ENCODE data around the gene OR8B3. TPM values are rescaled to one million over a fixed set of nuclear protein-coding genes. Genes with fewer than 3 reads are reported as not detected.
"Not testable (repeated sequence)": the region's sequence is repeated elsewhere in the genome, so short reads cannot be mapped to it uniquely, and the experiment has no call there.

The OR8B3 gene
- polyA plus RNA-seq, 1 donor (not counting 4 experiments of a cell fraction or from before 2014, with no cell fraction given), result not detected

GRCh38 chr11:124405581-124405980 is 6.8 kb upstream of the OR8B3 start:
- Histone ChIP-seq H3K4me3 (ENCODE audit: control insufficient read depth in 2 of 3, extremely low read depth in 1 of 3, insufficient read depth in 2 of 3, low read depth in 1 of 3, low read length in 3 of 3) (no peak overlapping the region), H3K79me2 (ENCODE audit: control insufficient read depth, insufficient read depth, low read length) (no peaks in the 10 kb centered on the region), H2AFZ (ENCODE audit: control insufficient read depth, low read length) (no peak overlapping the region), H3K9ac (ENCODE audit: control insufficient read depth, extremely low read depth, insufficient read depth, low read length) (no peak overlapping the region), H3K9me3 (ENCODE audit: control insufficient read depth, low read depth, low read length) (no peaks in the 10 kb centered on the region), H3K27ac (ENCODE audit: control insufficient read depth, insufficient read depth, low read length) (no peak overlapping the region), H4K20me1 (ENCODE audit: control insufficient read depth, extremely low read depth, insufficient read depth, low read length) (no peaks in the 10 kb centered on the region), H3K9me1 (ENCODE audit: control insufficient read depth, extremely low read depth, insufficient read depth, low read length) (no peaks in the 10 kb centered on the region), H3K36me3 (ENCODE audit: control insufficient read depth in 2 of 2, extremely low read depth in 1 of 2, insufficient read depth in 2 of 2, low read length in 2 of 2) (no peaks in the 10 kb centered on the region), H3K4me2 (ENCODE audit: control insufficient read depth, extremely low read depth, insufficient read depth, low read depth, low read length) (no peak overlapping the region), H3K27me3 (ENCODE audit: control insufficient read depth, extremely low read depth, insufficient read depth, low read length) (no peaks in the 10 kb centered on the region), H3K4me1 (ENCODE audit: control insufficient read depth, extremely low read depth, insufficient read depth, low read length) (no peaks in the 10 kb centered on the region)
- TF ChIP-seq CTCF (optimal IDR thresholded peaks at IDR 0.05 in 1 of 3, IDR thresholded peaks at IDR 0.05 in 1 of 3, conservative IDR thresholded peaks at IDR 0.05 in 1 of 3; ENCODE audit: extremely low read depth in 1 of 3, insufficient read depth in 2 of 3, low read length in 3 of 3) (no peak), EZH2 (IDR thresholded peaks at IDR 0.05; ENCODE audit: low read length) (no peak)
- FAIRE-seq (no peak), DNase-seq (ENCODE audit: low read depth, low spot score) (no peak)
- dilution Hi-C loops (cut with MboI; ENCODE audit: extremely low pct_ligation_motif_present, low sequenced_read_pairs), result no loop called here

GRCh38 chr11:124403186-124403585 is 4.4 kb upstream of the OR8B3 start:
- H4K20me1 ChIP-seq (ENCODE audit: control insufficient read depth, extremely low read depth, insufficient read depth, low read length); H3K27me3 ChIP-seq (ENCODE audit: control insufficient read depth, extremely low read depth, insufficient read depth, low read length); H3K79me2 ChIP-seq (ENCODE audit: control insufficient read depth, insufficient read depth, low read length); H3K27ac ChIP-seq (ENCODE audit: control insufficient read depth, insufficient read depth, low read length); H3K9ac ChIP-seq (ENCODE audit: control insufficient read depth, extremely low read depth, insufficient read depth, low read length); H3K9me3 ChIP-seq (ENCODE audit: control insufficient read depth, low read depth, low read length); H3K36me3 ChIP-seq (ENCODE audit: control insufficient read depth in 2 of 2, extremely low read depth in 1 of 2, insufficient read depth in 2 of 2, low read length in 2 of 2); H3K4me1 ChIP-seq (ENCODE audit: control insufficient read depth, extremely low read depth, insufficient read depth, low read length); H2AFZ ChIP-seq (ENCODE audit: control insufficient read depth, low read length); H3K4me3 ChIP-seq (ENCODE audit: control insufficient read depth in 2 of 3, extremely low read depth in 1 of 3, insufficient read depth in 2 of 3, low read depth in 1 of 3, low read length in 3 of 3); H3K4me2 ChIP-seq (ENCODE audit: control insufficient read depth, extremely low read depth, insufficient read depth, low read depth, low read length); DNase-seq (ENCODE audit: low read depth, low spot score); dilution Hi-C loops (cut with MboI; ENCODE audit: extremely low pct_ligation_motif_present, low sequenced_read_pairs); H3K9me1 ChIP-seq (ENCODE audit: control insufficient read depth, extremely low read depth, insufficient read depth, low read length); FAIRE-seq: not testable (repeated sequence)

GRCh38 chr11:124402326-124402922 is 3.6 kb upstream of the OR8B3 start:
- no peaks in the 10 kb centered on the region for H3K36me3 ChIP-seq (ENCODE audit: control insufficient read depth in 2 of 2, extremely low read depth in 1 of 2, insufficient read depth in 2 of 2, low read length in 2 of 2)
- peak; percentile 77 to 89 (median 83) for TF ChIP-seq CTCF (optimal IDR thresholded peaks at IDR 0.05 in 1 of 3, IDR thresholded peaks at IDR 0.05 in 1 of 3, conservative IDR thresholded peaks at IDR 0.05 in 1 of 3; ENCODE audit: extremely low read depth in 1 of 3, insufficient read depth in 2 of 3, low read length in 3 of 3)
- no peak for TF ChIP-seq EZH2 (IDR thresholded peaks at IDR 0.05; ENCODE audit: low read length)
- dilution Hi-C loops (cut with MboI; ENCODE audit: extremely low pct_ligation_motif_present, low sequenced_read_pairs), result no loop called here
- no peak overlapping the region for H3K4me2 ChIP-seq (ENCODE audit: control insufficient read depth, extremely low read depth, insufficient read depth, low read depth, low read length)
- no peaks in the 10 kb centered on the region for H3K27me3 ChIP-seq (ENCODE audit: control insufficient read depth, extremely low read depth, insufficient read depth, low read length)
- H3K79me2 ChIP-seq (ENCODE audit: control insufficient read depth, insufficient read depth, low read length), result no peaks in the 10 kb centered on the region
- no peaks in the 10 kb centered on the region for H4K20me1 ChIP-seq (ENCODE audit: control insufficient read depth, extremely low read depth, insufficient read depth, low read length)
- H3K9ac ChIP-seq (ENCODE audit: control insufficient read depth, extremely low read depth, insufficient read depth, low read length), result no peak overlapping the region
- H3K27ac ChIP-seq (ENCODE audit: control insufficient read depth, insufficient read depth, low read length), result no peak overlapping the region
- H2AFZ ChIP-seq (ENCODE audit: control insufficient read depth, low read length), result no peak overlapping the region
- H3K9me1 ChIP-seq (ENCODE audit: control insufficient read depth, extremely low read depth, insufficient read depth, low read length), result no peaks in the 10 kb centered on the region
- no peak overlapping the region for H3K4me3 ChIP-seq (ENCODE audit: control insufficient read depth in 2 of 3, extremely low read depth in 1 of 3, insufficient read depth in 2 of 3, low read depth in 1 of 3, low read length in 3 of 3)
- H3K4me1 ChIP-seq (ENCODE audit: control insufficient read depth, extremely low read depth, insufficient read depth, low read length), result no peaks in the 10 kb centered on the region
- no peaks in the 10 kb centered on the region for H3K9me3 ChIP-seq (ENCODE audit: control insufficient read depth, low read depth, low read length)
- DNase-seq (ENCODE audit: low read depth, low spot score) (peak; percentile 19), FAIRE-seq (peak; percentile 61)

- H3K27ac ChIP-seq (ENCODE audit: control insufficient read depth, insufficient read depth, low read length); H3K9ac ChIP-seq (ENCODE audit: control insufficient read depth, extremely low read depth, insufficient read depth, low read length); H3K27me3 ChIP-seq (ENCODE audit: control insufficient read depth, extremely low read depth, insufficient read depth, low read length); H3K4me2 ChIP-seq (ENCODE audit: control insufficient read depth, extremely low read depth, insufficient read depth, low read depth, low read length); DNase-seq (ENCODE audit: low read depth, low spot score); H3K36me3 ChIP-seq (ENCODE audit: control insufficient read depth in 2 of 2, extremely low read depth in 1 of 2, insufficient read depth in 2 of 2, low read length in 2 of 2); H3K9me1 ChIP-seq (ENCODE audit: control insufficient read depth, extremely low read depth, insufficient read depth, low read length); H3K4me1 ChIP-seq (ENCODE audit: control insufficient read depth, extremely low read depth, insufficient read depth, low read length); H4K20me1 ChIP-seq (ENCODE audit: control insufficient read depth, extremely low read depth, insufficient read depth, low read length); H3K79me2 ChIP-seq (ENCODE audit: control insufficient read depth, insufficient read depth, low read length); H2AFZ ChIP-seq (ENCODE audit: control insufficient read depth, low read length); dilution Hi-C loops (cut with MboI; ENCODE audit: extremely low pct_ligation_motif_present, low sequenced_read_pairs); H3K4me3 ChIP-seq (ENCODE audit: control insufficient read depth in 2 of 3, extremely low read depth in 1 of 3, insufficient read depth in 2 of 3, low read depth in 1 of 3, low read length in 3 of 3); H3K9me3 ChIP-seq (ENCODE audit: control insufficient read depth, low read depth, low read length): not testable (repeated sequence)
- FAIRE-seq, result peak; percentile 23
Measured at GRCh38 chr11:124396847-124397246, 2.0 kb downstream of the OR8B3 start.

Data from keratinocyte (primary cell).